HEK293 (cell line): ENCODE measurements around the gene IGLON5.

Experiments used
- KLF1 ChIP-seq: fragments of 450-650 bp; formaldehyde crosslinking; IDR thresholded peaks from 2 replicates; pipeline ENCODE4 v1.5.1; 2016; ENCODE audit warnings: missing biosample characterization, missing genetic modification characterization
- KLF10 ChIP-seq: fragments of 450-650 bp; IDR thresholded peaks from 2 replicates; pipeline ENCODE4 v1.5.1; 2018; ENCODE audit warnings: missing biosample characterization, mild to moderate bottlenecking, missing genetic modification characterization
- KLF8 ChIP-seq: fragments of 450-650 bp; formaldehyde crosslinking; IDR thresholded peaks from 2 replicates; pipeline ENCODE4 v1.5.1; 2016; ENCODE audit warnings: missing biosample characterization, missing genetic modification characterization
- REPIN1 ChIP-seq: fragments of 450-650 bp; formaldehyde crosslinking; IDR thresholded peaks from 2 replicates; pipeline ENCODE4 v1.5.1; 2017; ENCODE audit warnings: missing biosample characterization, missing genetic modification characterization, low read depth
- SALL2 ChIP-seq: fragments of 450-650 bp; formaldehyde crosslinking; IDR thresholded peaks from 2 replicates; pipeline ENCODE4 v1.5.0; 2017; ENCODE audit warnings: missing biosample characterization, mild to moderate bottlenecking, missing genetic modification characterization, borderline replicate concordance
- SCRT2 ChIP-seq: fragments of 450-650 bp; formaldehyde crosslinking; IDR thresholded peaks from 2 replicates; pipeline ENCODE4 v1.5.1; 2016; ENCODE audit warnings: missing biosample characterization, missing genetic modification characterization
- WT1 ChIP-seq: fragments of 450-650 bp; formaldehyde crosslinking; IDR thresholded peaks from 2 replicates; pipeline ENCODE4 v1.5.1; 2016; ENCODE audit warnings: missing biosample characterization, missing genetic modification characterization
- ZBTB17 ChIP-seq: fragments of 450-650 bp; formaldehyde crosslinking; IDR thresholded peaks from 2 replicates; pipeline ENCODE4 v1.5.1; 2016; ENCODE audit warnings: missing biosample characterization, missing genetic modification characterization
- ZBTB20 ChIP-seq: fragments of 450-650 bp; formaldehyde crosslinking; IDR thresholded peaks from 2 replicates; pipeline ENCODE4 v1.5.1; 2016; ENCODE audit warnings: missing biosample characterization, missing genetic modification characterization
- ZNF138 ChIP-seq: fragments of 450-650 bp; formaldehyde crosslinking; IDR thresholded peaks from 2 replicates; pipeline ENCODE4 v1.5.1; 2016; ENCODE audit warnings: missing biosample characterization, missing genetic modification characterization, borderline replicate concordance
- ZNF175 ChIP-seq: fragments of 450-650 bp; formaldehyde crosslinking; IDR thresholded peaks from 2 replicates; pipeline ENCODE4 v1.5.1; 2016; ENCODE audit warnings: missing biosample characterization, missing genetic modification characterization
- ZNF366 ChIP-seq: fragments of 450-650 bp; formaldehyde crosslinking; conservative IDR thresholded peaks from 2 replicates; pipeline ENCODE4 v1.5.1; 2016; ENCODE audit warnings: missing biosample characterization, missing genetic modification characterization
- ZNF596 ChIP-seq: fragments of 450-650 bp; IDR thresholded peaks from 2 replicates; pipeline ENCODE4 v1.5.0; 2018; ENCODE audit warnings: missing biosample characterization, mild to moderate bottlenecking, missing genetic modification characterization, moderate library complexity
- ZNF624 ChIP-seq: fragments of 450-650 bp; formaldehyde crosslinking; IDR thresholded peaks from 2 replicates; pipeline ENCODE4 v1.5.1; 2017; ENCODE audit warnings: missing biosample characterization, missing genetic modification characterization
- ZNF629 ChIP-seq: fragments of 450-650 bp; formaldehyde crosslinking; IDR thresholded peaks from 2 replicates; pipeline ENCODE4 v1.5.1; 2017; ENCODE audit warnings: missing biosample characterization, missing genetic modification characterization
- ZNF660 ChIP-seq: fragments of 450-650 bp; IDR thresholded peaks from 2 replicates; pipeline ENCODE4 v1.5.1; 2018; ENCODE audit warnings: missing biosample characterization, mild to moderate bottlenecking, missing genetic modification characterization
- ZNF707 ChIP-seq: fragments of 450-650 bp; formaldehyde crosslinking; IDR thresholded peaks from 2 replicates; pipeline ENCODE4 v1.5.1; 2016; ENCODE audit warnings: missing biosample characterization, missing genetic modification characterization
- ZNF830 ChIP-seq: fragments of 450-650 bp; IDR thresholded peaks from 2 replicates; pipeline ENCODE4 v1.5.0; 2018; ENCODE audit warnings: missing biosample characterization, missing genetic modification characterization, low read depth, mild to moderate bottlenecking, moderate library complexity
- TF ChIP-seq, protein P1 (sequence below): fragments of 450-650 bp; formaldehyde crosslinking; IDR thresholded peaks from 2 replicates; pipeline ENCODE4 v1.5.1; 2016; ENCODE audit warnings: missing biosample characterization, missing genetic modification characterization
- TF ChIP-seq, protein P2 (sequence below): fragments of 450-650 bp; formaldehyde crosslinking; IDR thresholded peaks from 2 replicates; pipeline ENCODE4 v1.5.1; 2016; ENCODE audit warnings: missing biosample characterization, missing genetic modification characterization, borderline replicate concordance
- TF ChIP-seq, protein P3 (sequence below): fragments of 450-650 bp; formaldehyde crosslinking; IDR thresholded peaks from 2 replicates; pipeline ENCODE4 v1.5.1; 2017; ENCODE audit warnings: missing biosample characterization, missing genetic modification characterization
- TF ChIP-seq, protein P4 (sequence below): fragments of 450-650 bp; formaldehyde crosslinking; IDR thresholded peaks from 2 replicates; pipeline ENCODE4 v1.5.1; 2016; ENCODE audit warnings: missing biosample characterization, missing genetic modification characterization
- TF ChIP-seq, protein P5 (sequence below): fragments of 450-650 bp; formaldehyde crosslinking; IDR thresholded peaks from 2 replicates; pipeline ENCODE4 v1.5.1; 2016; ENCODE audit warnings: missing biosample characterization, missing genetic modification characterization
- TF ChIP-seq, protein P6 (sequence below): IDR thresholded peaks from 2 replicates; pipeline ENCODE4 v1.6.1; 2011; ENCODE audit warnings: mild to moderate bottlenecking, low read depth, low read length, borderline replicate concordance
- TF ChIP-seq, protein P7 (sequence below): fragments of 450-650 bp; formaldehyde crosslinking; IDR thresholded peaks from 2 replicates; pipeline ENCODE4 v1.5.1; 2016; ENCODE audit warnings: missing biosample characterization, missing genetic modification characterization, borderline replicate concordance
- TF ChIP-seq, protein P8 (sequence below): fragments of 450-650 bp; formaldehyde crosslinking; IDR thresholded peaks from 2 replicates; pipeline ENCODE4 v1.5.1; 2016; ENCODE audit warnings: missing biosample characterization, missing genetic modification characterization

IGLON5 gene

DNA sequence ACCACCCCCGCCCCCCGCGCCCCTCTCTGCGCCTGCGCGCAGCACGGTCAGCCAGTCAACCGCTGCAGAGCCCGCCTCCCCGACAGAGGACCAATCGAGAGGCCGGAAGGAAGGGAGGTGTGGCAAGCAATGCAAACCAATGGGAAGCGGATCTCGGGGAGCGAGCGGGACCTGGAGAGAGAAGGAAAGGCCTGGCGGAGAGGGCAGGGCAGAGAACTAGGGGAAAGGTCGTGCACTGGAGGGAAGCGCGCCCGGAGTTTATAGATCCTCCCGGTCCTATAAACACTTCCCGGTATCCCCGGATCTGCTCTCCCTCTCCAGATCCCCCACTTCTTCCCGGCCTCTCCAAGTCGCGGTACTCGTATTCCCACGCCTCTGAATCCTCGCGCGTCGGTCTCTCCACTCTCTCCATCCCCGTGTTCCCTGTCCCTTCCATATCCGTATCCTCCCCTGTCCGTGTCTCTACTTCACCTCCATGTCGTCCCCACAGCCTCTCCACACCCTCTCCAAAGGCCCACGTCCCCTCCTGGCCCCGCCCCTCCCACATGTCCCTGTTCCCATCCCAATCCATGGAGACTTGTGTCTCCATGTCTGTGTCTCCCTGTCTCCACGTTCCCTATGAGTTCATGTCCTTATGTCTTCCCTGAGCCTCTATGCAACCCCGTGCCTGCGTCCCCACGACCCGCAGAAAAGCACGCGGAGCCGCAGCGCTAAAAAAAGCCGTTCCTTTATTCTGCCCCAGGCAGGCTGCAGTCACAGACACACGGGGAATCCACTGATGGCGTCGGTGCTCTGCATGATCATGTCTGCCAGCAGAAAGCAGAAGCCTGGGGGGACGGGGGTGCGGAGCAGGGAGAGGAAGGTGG, 55.2 kb downstream of the IGLON5 start (continued):
- TF ChIP-seq, protein P1, sequence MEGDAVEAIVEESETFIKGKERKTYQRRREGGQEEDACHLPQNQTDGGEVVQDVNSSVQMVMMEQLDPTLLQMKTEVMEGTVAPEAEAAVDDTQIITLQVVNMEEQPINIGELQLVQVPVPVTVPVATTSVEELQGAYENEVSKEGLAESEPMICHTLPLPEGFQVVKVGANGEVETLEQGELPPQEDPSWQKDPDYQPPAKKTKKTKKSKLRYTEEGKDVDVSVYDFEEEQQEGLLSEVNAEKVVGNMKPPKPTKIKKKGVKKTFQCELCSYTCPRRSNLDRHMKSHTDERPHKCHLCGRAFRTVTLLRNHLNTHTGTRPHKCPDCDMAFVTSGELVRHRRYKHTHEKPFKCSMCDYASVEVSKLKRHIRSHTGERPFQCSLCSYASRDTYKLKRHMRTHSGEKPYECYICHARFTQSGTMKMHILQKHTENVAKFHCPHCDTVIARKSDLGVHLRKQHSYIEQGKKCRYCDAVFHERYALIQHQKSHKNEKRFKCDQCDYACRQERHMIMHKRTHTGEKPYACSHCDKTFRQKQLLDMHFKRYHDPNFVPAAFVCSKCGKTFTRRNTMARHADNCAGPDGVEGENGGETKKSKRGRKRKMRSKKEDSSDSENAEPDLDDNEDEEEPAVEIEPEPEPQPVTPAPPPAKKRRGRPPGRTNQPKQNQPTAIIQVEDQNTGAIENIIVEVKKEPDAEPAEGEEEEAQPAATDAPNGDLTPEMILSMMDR (tag by site-specific recombination) = no peak; the same call in 1 of the 2 replicates
- TF ChIP-seq, protein P2, sequence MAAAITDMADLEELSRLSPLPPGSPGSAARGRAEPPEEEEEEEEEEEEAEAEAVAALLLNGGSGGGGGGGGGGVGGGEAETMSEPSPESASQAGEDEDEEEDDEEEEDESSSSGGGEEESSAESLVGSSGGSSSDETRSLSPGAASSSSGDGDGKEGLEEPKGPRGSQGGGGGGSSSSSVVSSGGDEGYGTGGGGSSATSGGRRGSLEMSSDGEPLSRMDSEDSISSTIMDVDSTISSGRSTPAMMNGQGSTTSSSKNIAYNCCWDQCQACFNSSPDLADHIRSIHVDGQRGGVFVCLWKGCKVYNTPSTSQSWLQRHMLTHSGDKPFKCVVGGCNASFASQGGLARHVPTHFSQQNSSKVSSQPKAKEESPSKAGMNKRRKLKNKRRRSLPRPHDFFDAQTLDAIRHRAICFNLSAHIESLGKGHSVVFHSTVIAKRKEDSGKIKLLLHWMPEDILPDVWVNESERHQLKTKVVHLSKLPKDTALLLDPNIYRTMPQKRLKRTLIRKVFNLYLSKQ = no peak
- TF ChIP-seq WT1 (tag by site-specific recombination) (peak; percentile 61), REPIN1 (tag by site-specific recombination) (0 out of 2 replicates have a peak, but pooled peaks have one; percentile 78), KLF1 (tag by site-specific recombination) (peak; percentile 75; the same call in 1 of the 2 replicates), ZNF175 (tag by site-specific recombination) (no peak), ZNF830 (no peak), ZNF366 (tag by site-specific recombination) (peak; percentile 97), ZNF707 (tag by site-specific recombination) (no peak), ZNF660 (tag by site-specific recombination) (no peak), SCRT2 (no peak; the same call in 1 of the 2 replicates), KLF8 (tag by site-specific recombination) (peak; percentile 90), ZNF596 (peak; percentile 9; the same call in 1 of the 2 replicates), ZBTB17 (tag by site-specific recombination) (peak; percentile 84), ZNF624 (tag by site-specific recombination) (no peak), ZNF138 (tag by site-specific recombination) (no peak), ZBTB20 (tag by site-specific recombination) (peak; percentile 82), ZNF629 (peak; percentile 43), SALL2 (tag by site-specific recombination) (no peak), KLF10 (tag by site-specific recombination) (peak; percentile 81)
- TF ChIP-seq, protein P3, sequence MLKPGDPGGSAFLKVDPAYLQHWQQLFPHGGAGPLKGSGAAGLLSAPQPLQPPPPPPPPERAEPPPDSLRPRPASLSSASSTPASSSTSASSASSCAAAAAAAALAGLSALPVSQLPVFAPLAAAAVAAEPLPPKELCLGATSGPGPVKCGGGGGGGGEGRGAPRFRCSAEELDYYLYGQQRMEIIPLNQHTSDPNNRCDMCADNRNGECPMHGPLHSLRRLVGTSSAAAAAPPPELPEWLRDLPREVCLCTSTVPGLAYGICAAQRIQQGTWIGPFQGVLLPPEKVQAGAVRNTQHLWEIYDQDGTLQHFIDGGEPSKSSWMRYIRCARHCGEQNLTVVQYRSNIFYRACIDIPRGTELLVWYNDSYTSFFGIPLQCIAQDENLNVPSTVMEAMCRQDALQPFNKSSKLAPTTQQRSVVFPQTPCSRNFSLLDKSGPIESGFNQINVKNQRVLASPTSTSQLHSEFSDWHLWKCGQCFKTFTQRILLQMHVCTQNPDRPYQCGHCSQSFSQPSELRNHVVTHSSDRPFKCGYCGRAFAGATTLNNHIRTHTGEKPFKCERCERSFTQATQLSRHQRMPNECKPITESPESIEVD = no peak
- TF ChIP-seq, protein P4, sequence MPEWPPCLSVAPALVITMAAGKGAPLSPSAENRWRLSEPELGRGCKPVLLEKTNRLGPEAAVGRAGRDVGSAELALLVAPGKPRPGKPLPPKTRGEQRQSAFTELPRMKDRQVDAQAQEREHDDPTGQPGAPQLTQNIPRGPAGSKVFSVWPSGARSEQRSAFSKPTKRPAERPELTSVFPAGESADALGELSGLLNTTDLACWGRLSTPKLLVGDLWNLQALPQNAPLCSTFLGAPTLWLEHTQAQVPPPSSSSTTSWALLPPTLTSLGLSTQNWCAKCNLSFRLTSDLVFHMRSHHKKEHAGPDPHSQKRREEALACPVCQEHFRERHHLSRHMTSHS = no peak
- TF ChIP-seq, protein P5, sequence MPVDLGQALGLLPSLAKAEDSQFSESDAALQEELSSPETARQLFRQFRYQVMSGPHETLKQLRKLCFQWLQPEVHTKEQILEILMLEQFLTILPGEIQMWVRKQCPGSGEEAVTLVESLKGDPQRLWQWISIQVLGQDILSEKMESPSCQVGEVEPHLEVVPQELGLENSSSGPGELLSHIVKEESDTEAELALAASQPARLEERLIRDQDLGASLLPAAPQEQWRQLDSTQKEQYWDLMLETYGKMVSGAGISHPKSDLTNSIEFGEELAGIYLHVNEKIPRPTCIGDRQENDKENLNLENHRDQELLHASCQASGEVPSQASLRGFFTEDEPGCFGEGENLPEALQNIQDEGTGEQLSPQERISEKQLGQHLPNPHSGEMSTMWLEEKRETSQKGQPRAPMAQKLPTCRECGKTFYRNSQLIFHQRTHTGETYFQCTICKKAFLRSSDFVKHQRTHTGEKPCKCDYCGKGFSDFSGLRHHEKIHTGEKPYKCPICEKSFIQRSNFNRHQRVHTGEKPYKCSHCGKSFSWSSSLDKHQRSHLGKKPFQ (tag by site-specific recombination) = no peak
- TF ChIP-seq, protein P6, sequence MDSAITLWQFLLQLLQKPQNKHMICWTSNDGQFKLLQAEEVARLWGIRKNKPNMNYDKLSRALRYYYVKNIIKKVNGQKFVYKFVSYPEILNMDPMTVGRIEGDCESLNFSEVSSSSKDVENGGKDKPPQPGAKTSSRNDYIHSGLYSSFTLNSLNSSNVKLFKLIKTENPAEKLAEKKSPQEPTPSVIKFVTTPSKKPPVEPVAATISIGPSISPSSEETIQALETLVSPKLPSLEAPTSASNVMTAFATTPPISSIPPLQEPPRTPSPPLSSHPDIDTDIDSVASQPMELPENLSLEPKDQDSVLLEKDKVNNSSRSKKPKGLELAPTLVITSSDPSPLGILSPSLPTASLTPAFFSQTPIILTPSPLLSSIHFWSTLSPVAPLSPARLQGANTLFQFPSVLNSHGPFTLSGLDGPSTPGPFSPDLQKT = no peak
- TF ChIP-seq, protein P7, sequence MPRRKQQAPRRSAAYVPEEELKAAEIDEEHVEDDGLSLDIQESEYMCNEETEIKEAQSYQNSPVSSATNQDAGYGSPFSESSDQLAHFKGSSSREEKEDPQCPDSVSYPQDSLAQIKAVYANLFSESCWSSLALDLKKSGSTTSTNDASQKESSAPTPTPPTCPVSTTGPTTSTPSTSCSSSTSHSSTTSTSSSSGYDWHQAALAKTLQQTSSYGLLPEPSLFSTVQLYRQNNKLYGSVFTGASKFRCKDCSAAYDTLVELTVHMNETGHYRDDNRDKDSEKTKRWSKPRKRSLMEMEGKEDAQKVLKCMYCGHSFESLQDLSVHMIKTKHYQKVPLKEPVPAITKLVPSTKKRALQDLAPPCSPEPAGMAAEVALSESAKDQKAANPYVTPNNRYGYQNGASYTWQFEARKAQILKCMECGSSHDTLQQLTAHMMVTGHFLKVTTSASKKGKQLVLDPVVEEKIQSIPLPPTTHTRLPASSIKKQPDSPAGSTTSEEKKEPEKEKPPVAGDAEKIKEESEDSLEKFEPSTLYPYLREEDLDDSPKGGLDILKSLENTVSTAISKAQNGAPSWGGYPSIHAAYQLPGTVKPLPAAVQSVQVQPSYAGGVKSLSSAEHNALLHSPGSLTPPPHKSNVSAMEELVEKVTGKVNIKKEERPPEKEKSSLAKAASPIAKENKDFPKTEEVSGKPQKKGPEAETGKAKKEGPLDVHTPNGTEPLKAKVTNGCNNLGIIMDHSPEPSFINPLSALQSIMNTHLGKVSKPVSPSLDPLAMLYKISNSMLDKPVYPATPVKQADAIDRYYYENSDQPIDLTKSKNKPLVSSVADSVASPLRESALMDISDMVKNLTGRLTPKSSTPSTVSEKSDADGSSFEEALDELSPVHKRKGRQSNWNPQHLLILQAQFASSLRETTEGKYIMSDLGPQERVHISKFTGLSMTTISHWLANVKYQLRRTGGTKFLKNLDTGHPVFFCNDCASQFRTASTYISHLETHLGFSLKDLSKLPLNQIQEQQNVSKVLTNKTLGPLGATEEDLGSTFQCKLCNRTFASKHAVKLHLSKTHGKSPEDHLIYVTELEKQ (tag by site-specific recombination) = no peak; the same call in 1 of the 2 replicates
- TF ChIP-seq, protein P8, sequence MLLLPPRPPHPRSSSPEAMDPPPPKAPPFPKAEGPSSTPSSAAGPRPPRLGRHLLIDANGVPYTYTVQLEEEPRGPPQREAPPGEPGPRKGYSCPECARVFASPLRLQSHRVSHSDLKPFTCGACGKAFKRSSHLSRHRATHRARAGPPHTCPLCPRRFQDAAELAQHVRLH = peak; percentile 48; the same call in 1 of the 2 replicates
